Spleen (tissue), 11 donors: ENCODE measurements around the gene PDIA2. TPM values are rescaled to one million over a fixed set of nuclear protein-coding genes. Genes with fewer than 3 reads are reported as not detected.

Experiments used
- DNase-seq: peaks from one replicate; pipeline ENCODE4 v3.0.0-alpha.2; 2020
- H3K27ac ChIP-seq, 8 donors: fragments of 200-600 bp; sonication (generic) in 7 of 8; 1 replicate in 4 of 8; 2 replicates in 4 of 8; pipeline versions ENCODE4 v1.5.0 to v1.8.0; 2016 to 2021; ENCODE audit warnings: inconsistent platforms in 4 of 8, mild to moderate bottlenecking in 4 of 8, moderate library complexity in 1 of 8
- H3K27me3 ChIP-seq, 7 donors: fragments of 200-600 bp; sonication (generic) in 6 of 7; replicated peaks in 1 of 7; 1 replicate in 4 of 7; 2 replicates in 3 of 7; pipeline versions ENCODE4 v1.5.0 to v1.8.0; 2016 to 2021; ENCODE audit warnings: inconsistent platforms in 3 of 7, mild to moderate bottlenecking in 1 of 7
- H3K36me3 ChIP-seq, 6 donors: fragments of 200-600 bp; sonication (generic) in 5 of 6; 1 replicate in 4 of 6; 2 replicates in 2 of 6; pipeline versions ENCODE4 v1.5.0 to v1.8.0; 2016 to 2021; ENCODE audit warnings: inconsistent platforms in 2 of 6
- H3K4me1 ChIP-seq, 6 donors: fragments of 200-600 bp; sonication (generic) in 5 of 6; 1 replicate in 3 of 6; 2 replicates in 3 of 6; pipeline versions ENCODE4 v1.5.0 to v1.8.0; 2016 to 2021; ENCODE audit warnings: inconsistent platforms in 3 of 6
- H3K4me3 ChIP-seq, 8 donors: fragments of 200-600 bp; sonication (generic) in 7 of 8; 1 replicate in 4 of 8; 2 replicates in 4 of 8; pipeline versions ENCODE4 v1.5.0 to v1.8.0; 2016 to 2021; ENCODE audit warnings: inconsistent platforms in 4 of 8, mild to moderate bottlenecking in 4 of 8, moderate library complexity in 2 of 8
- H3K9me3 ChIP-seq, 8 donors: fragments of 200-600 bp; sonication (generic) in 7 of 8; 1 replicate in 4 of 8; 2 replicates in 4 of 8; pipeline versions ENCODE4 v1.5.0 to v1.8.0; 2016 to 2021; ENCODE audit warnings: inconsistent platforms in 4 of 8
- POLR2A ChIP-seq, 3 donors: fragments of 450-650 bp; IDR thresholded peaks; one replicate each; pipeline ENCODE4 v1.5.1; 2017; ENCODE audit warnings: antibody characterized with exemption in 3 of 3, mild to moderate bottlenecking in 1 of 3
- POLR2AphosphoS5 ChIP-seq, 3 donors: sonication (generic); formaldehyde crosslinking; IDR thresholded peaks; one replicate each; pipeline ENCODE4 v1.5.1; 2017; ENCODE audit warnings: antibody characterized with exemption in 3 of 3
- WGBS, 5 donors: extraction: QIAGEN DNeasy Blood & Tissue Kit in 3 of 5; methylation state at CpG; one replicate each; pipeline versions ENCODE4 v1.1.5 to v1.1.7; 2013 to 2018; 5-methylcytosine and 5-hydroxymethylcytosine counted together
- intact Hi-C: fragments of 100-400 bp; cut with DNase I; formaldehyde crosslinking; loops from one replicate; pipeline ENCODE4 v1.15.0; 2023; ENCODE audit warnings: low total_unique reads
- polyA plus RNA-seq, 3 donors: library from polyadenylated mRNA; stranded (reverse); fragments of 200-250 nt; gene quantifications; one replicate each; pipeline ENCODE4 v1.2.1, GENCODE V29; 2013
- total RNA-seq, 7 donors: library from RNA; depleted of rRNA in 3 of 7; stranded (reverse); fragments of >200 nt in 3 of 7; fragmentation: NEBNext Ultra II Directional in 4 of 7; extraction: Animal tissue kit (Norgen Biotek cat#: 25700) in 4 of 7; gene quantifications; one replicate each; pipeline versions ENCODE4 v1.1.0 to v1.2.1, GENCODE V29; 2016 to 2021
- TF ChIP-seq, protein P1 (sequence below), 11 experiments: fragments of 200-600 bp in 7 of 11; fragments of 450-650 bp in 4 of 11; sonication (generic) in 4 of 11; IDR thresholded peaks in 8 of 11; conservative IDR thresholded peaks in 3 of 11; 1 replicate in 7 of 11; 2 replicates in 4 of 11; pipeline versions ENCODE4 v1.4.0 to v1.8.0; 2016 to 2021; ENCODE audit warnings: antibody characterized with exemption in 11 of 11, inconsistent platforms in 4 of 11, mild to moderate bottlenecking in 1 of 11
- donor health status: healthy with polysubstance abuse.
- donor health status: DM: no; HTN: no; CAD: no; lungs with moderate emphysema.
- donor health status: DM: no; HTN: no; CAD: no.
- donor health status: Bipolar disorder and iron deficiency.
- donor health status: healthy.
- donor health status: DM: no; HTN: no; CAD: no.
- donor health status: DM: yes; HTN: yes; CAD: no.

PDIA2 gene
- total and polyA plus RNA-seq, 10 donors: 0.28 to 2.4 (median 0.89) TPM; not detected in 4

DNA sequence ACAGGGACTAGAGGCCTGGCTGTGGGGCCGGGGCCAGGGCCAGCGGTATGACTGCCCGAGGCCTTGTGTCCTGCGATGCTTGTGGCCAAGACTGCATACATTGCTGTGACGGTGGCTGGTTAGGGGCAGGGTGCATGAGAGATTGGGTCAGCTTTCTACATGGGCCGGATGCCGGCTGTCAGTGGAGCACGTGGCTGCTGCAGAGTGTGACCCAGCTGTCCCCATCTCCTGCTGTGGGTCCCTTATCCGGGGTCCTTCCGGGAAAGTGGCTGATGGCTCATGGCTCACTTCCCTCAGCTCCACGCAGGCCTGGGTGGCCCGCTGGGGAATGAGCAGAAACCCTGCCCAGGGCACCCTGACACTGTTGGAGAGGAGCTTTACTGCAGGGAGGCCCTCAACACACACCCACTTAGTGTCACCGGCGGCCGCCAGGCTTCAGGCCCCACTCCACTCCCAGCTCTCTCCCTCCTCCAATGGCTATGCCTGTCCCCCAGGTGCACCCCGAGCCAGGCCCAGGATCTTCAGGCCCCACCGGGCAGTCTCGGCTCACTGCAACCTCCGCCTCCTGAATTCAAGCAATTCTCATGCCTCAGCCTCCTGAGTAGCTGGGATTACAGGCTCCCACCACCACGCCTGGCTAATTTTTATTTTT, 6.4 kb upstream of the PDIA2 start:
- intact Hi-C loops: no loop called here
- H3K27ac ChIP-seq: no peak overlapping the region
- H3K4me1 ChIP-seq: peaks cover 0 to 40% (median 23%) of the 10 kb centered on the region in 6 donors
- H3K9me3 ChIP-seq: no peaks in the 10 kb centered on the region
- TF ChIP-seq, protein P1, sequence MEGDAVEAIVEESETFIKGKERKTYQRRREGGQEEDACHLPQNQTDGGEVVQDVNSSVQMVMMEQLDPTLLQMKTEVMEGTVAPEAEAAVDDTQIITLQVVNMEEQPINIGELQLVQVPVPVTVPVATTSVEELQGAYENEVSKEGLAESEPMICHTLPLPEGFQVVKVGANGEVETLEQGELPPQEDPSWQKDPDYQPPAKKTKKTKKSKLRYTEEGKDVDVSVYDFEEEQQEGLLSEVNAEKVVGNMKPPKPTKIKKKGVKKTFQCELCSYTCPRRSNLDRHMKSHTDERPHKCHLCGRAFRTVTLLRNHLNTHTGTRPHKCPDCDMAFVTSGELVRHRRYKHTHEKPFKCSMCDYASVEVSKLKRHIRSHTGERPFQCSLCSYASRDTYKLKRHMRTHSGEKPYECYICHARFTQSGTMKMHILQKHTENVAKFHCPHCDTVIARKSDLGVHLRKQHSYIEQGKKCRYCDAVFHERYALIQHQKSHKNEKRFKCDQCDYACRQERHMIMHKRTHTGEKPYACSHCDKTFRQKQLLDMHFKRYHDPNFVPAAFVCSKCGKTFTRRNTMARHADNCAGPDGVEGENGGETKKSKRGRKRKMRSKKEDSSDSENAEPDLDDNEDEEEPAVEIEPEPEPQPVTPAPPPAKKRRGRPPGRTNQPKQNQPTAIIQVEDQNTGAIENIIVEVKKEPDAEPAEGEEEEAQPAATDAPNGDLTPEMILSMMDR (IDR thresholded peaks at IDR 0.05 in 8 of 11, conservative IDR thresholded peaks at IDR 0.05 in 3 of 11): no peak
- TF ChIP-seq POLR2AphosphoS5 (IDR thresholded peaks at IDR 0.05): no peak
- TF ChIP-seq POLR2A (IDR thresholded peaks at IDR 0.05): no peak
- H3K27me3 ChIP-seq: peaks cover 4 to 97% (median 44%) of the 10 kb centered on the region in 7 donors
- peak overlapping the region in 1 of 8 donors; percentile 64 for H3K4me3 ChIP-seq
- WGBS, 5 donors: 84 to 90% (median 89%) methylated on average over 19 to 20 of the region's 20 CpGs
- H3K36me3 ChIP-seq: no peaks in the 10 kb centered on the region
- no peak for DNase-seq

DNA sequence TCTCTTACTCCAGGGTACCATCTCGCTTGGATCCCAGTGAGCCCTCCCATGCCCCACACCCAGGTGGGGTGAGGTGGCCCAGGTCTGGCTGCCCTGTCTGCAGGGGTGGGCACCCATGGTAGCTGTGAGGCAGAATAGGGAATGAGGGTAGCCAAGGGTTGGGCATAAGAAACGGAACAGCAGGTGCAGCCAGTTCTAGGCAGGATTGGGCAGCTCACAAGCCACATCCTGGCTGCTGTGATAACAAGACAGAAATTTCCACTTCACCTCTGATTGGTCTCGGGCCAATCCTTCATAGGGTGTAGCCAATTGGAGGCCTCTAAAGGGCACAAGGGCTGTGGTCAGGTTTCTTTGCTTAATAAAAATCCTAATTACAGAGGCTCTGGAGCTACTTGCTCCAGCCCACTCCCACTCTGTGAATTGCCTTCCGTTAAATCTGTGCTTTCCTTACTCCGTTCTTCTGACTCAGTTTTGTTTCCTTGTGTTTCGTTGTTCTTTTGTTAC, 4.0 kb upstream of the PDIA2 start:
- Histone ChIP-seq H3K36me3 (no peaks in the 10 kb centered on the region), H3K27me3 (peaks cover 4 to 95% (median 46%) of the 10 kb centered on the region in 7 donors), H3K4me1 (peaks cover 0 to 43% (median 24%) of the 10 kb centered on the region in 6 donors), H3K27ac (no peak overlapping the region), H3K4me3 (no peak overlapping the region), H3K9me3 (no peaks in the 10 kb centered on the region)
- TF ChIP-seq POLR2AphosphoS5 (IDR thresholded peaks at IDR 0.05) (no peak), POLR2A (IDR thresholded peaks at IDR 0.05) (no peak)
- TF ChIP-seq, protein P1 (IDR thresholded peaks at IDR 0.05 in 8 of 11, conservative IDR thresholded peaks at IDR 0.05 in 3 of 11): no peak
- DNase-seq: no peak
- intact Hi-C loops: no loop called here
- 45 to 50% (median 49%) methylated on average over 6 of the region's 6 CpGs for WGBS, 5 donors

DNA sequence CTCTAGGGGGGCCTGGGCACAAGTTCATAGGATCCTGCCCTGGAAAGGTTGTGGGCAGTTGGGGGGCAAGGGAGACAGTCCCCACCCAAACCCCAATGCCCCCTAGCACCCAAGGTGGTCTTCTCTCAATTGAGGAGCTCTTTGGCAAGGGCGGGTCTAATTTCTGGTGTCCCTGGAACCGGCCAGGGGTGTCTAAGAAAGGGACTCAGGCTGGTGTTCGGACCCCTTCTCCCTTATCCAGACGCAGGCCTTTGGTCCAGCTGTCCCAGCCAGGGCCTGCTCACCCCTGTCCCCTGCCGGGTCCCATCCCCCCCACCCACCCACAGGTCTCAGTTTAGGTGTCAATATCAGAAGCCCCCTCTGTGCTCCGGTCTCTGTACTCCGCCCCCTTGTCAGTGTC, 3.4 kb upstream of the PDIA2 start:
- 75 to 81% (median 80%) methylated on average over 7 of the region's 7 CpGs for WGBS, 5 donors
- H3K9me3 ChIP-seq: no peaks in the 10 kb centered on the region

More for the DNA sequence above, 3.4 kb upstream of the PDIA2 start:
- Histone ChIP-seq H3K36me3 (peaks cover 0 to under 1% (median 0%) of the 10 kb centered on the region in 6 donors), H3K4me3 (no peak overlapping the region), H3K4me1 (peaks cover 0 to 42% (median 23%) of the 10 kb centered on the region in 6 donors), H3K27me3 (peaks cover 4 to 89% (median 40%) of the 10 kb centered on the region in 7 donors), H3K27ac (no peak overlapping the region)
- intact Hi-C loops: no loop called here
- TF ChIP-seq POLR2A (IDR thresholded peaks at IDR 0.05) (no peak), POLR2AphosphoS5 (IDR thresholded peaks at IDR 0.05) (no peak)
- TF ChIP-seq, protein P1 (IDR thresholded peaks at IDR 0.05 in 8 of 11, conservative IDR thresholded peaks at IDR 0.05 in 3 of 11): no peak
- no peak for DNase-seq
